MM.1S (cell line): ENCODE measurements around the gene GRAMD2A.
A peak's percentile ranks its signal among the peaks of the same experiment; 100 is the strongest.

Source experiments
- DNase-seq: peaks from one replicate; pipeline ENCODE4 v3.0.0-alpha.2; 2015
- H2AFZ ChIP-seq: fragments of 300-600 bp; sonication (generic); 2 replicates; pipeline ENCODE4 v1.6.0; 2016; ENCODE audit warnings: antibody characterized with exemption, low read length
- H3F3A ChIP-seq: fragments of 300-600 bp; sonication (generic); 2 replicates; pipeline ENCODE4 v1.6.1; 2016; ENCODE audit warnings: mild to moderate bottlenecking, antibody characterized with exemption, low read length, moderate library complexity, mixed read lengths; ENCODE audit not compliant: insufficient read depth
- H3K27ac ChIP-seq: fragments of 300-600 bp; sonication (generic); 2 replicates; pipeline ENCODE4 v1.5.1; 2016; ENCODE audit warnings: mild to moderate bottlenecking, low read length
- H3K27me3 ChIP-seq: fragments of 300-600 bp; sonication (generic); replicated peaks from 2 replicates; pipeline ENCODE4 v1.6.0; 2016; ENCODE audit warnings: low read length; ENCODE audit not compliant: insufficient read depth
- H3K36me3 ChIP-seq: fragments of 300-600 bp; sonication (generic); replicated peaks from 2 replicates; pipeline ENCODE4 v1.6.1; 2016; ENCODE audit warnings: mild to moderate bottlenecking, low read length, mixed read lengths; ENCODE audit not compliant: insufficient read depth
- H3K4me1 ChIP-seq: fragments of 300-600 bp; sonication (generic); 2 replicates; pipeline ENCODE4 v1.6.1; 2016; ENCODE audit warnings: low read length, mixed read lengths
- H3K4me2 ChIP-seq: fragments of 300-600 bp; sonication (generic); 2 replicates; pipeline ENCODE4 v1.6.0; 2016; ENCODE audit warnings: low read depth, low read length
- H3K4me3 ChIP-seq: fragments of 300-600 bp; sonication (generic); 2 replicates; pipeline ENCODE4 v1.5.1; 2016; ENCODE audit warnings: low read length, mixed read lengths
- H3K79me2 ChIP-seq: fragments of 300-600 bp; sonication (generic); 2 replicates; pipeline ENCODE4 v1.6.1; 2016; ENCODE audit warnings: mixed run types, low read length, mixed read lengths
- H3K9ac ChIP-seq: fragments of 300-600 bp; sonication (generic); 2 replicates; pipeline ENCODE4 v1.6.1; 2016; ENCODE audit warnings: low read length, mixed read lengths
- H3K9me2 ChIP-seq: fragments of 300-600 bp; sonication (generic); replicated peaks from 2 replicates; pipeline ENCODE4 v1.6.1; 2016; ENCODE audit warnings: mild to moderate bottlenecking, low read length, mixed read lengths; ENCODE audit not compliant: insufficient read depth
- H3K9me3 ChIP-seq: fragments of 300-600 bp; sonication (generic); replicated peaks from 2 replicates; pipeline ENCODE4 v1.6.1; 2016; ENCODE audit warnings: mild to moderate bottlenecking, low read length, mixed read lengths; ENCODE audit not compliant: insufficient read depth
- H4K20me1 ChIP-seq: fragments of 300-600 bp; sonication (generic); 2 replicates; pipeline ENCODE4 v1.6.1; 2016; ENCODE audit warnings: mild to moderate bottlenecking, low read length, moderate library complexity, mixed read lengths; ENCODE audit not compliant: insufficient read depth
- EZH2 ChIP-seq: fragments of 300-600 bp; sonication (generic); optimal IDR thresholded peaks from 2 replicates; pipeline ENCODE3; 2017; ENCODE audit warnings: low read depth, mild to moderate bottlenecking, antibody characterized with exemption, low read length, mixed read lengths
- EZH2phosphoT487 ChIP-seq: fragments of 300-600 bp; sonication (generic); IDR thresholded peaks from 2 replicates; pipeline ENCODE4 v1.6.1; 2018; ENCODE audit warnings: antibody characterized with exemption, low read length
- TF ChIP-seq, protein P1 (sequence below): fragments of 300-600 bp; sonication (generic); IDR thresholded peaks from 2 replicates; pipeline ENCODE4 v1.5.1; 2016; ENCODE audit warnings: antibody characterized with exemption, low read length, mixed read lengths

Gene GRAMD2A

DNA sequence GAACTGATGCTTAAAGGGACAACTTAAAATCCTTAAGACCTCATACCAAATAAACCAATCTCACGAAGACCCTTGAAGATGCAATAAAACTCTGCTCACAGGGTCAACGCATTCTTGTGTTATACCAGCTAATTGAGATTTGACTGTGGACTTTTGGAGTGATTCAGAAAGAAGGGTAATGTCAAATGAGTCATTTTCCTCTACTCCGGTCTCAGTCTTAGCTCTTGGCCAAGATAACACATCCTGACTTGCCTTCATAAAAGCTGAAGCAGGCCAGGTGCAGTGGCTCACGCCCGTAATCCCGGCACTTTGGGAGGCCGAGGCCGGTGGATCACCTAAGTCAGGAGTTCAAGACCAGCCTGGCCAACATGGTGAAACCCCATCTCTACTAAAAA is 29.6 kb upstream of the GRAMD2A start:
- DNase-seq = no peak
- Histone ChIP-seq H3K9me2 (no peaks in the 10 kb centered on the region), H4K20me1 (peaks cover 46% of the 10 kb centered on the region), H3K27me3 (no peaks in the 10 kb centered on the region), H3K36me3 (peaks cover 4% of the 10 kb centered on the region; the same call in 1 of the 2 replicates), H3K4me1 (peaks cover 25% of the 10 kb centered on the region), H3K4me3 (no peak overlapping the region), H3F3A (peaks cover 19% of the 10 kb centered on the region), H2AFZ (no peak overlapping the region), H3K9ac (no peak overlapping the region), H3K9me3 (no peaks in the 10 kb centered on the region), H3K27ac (no peak overlapping the region), H3K4me2 (peak overlapping the region; percentile 5), H3K79me2 (peaks cover 84% of the 10 kb centered on the region)
- TF ChIP-seq, protein P1, sequence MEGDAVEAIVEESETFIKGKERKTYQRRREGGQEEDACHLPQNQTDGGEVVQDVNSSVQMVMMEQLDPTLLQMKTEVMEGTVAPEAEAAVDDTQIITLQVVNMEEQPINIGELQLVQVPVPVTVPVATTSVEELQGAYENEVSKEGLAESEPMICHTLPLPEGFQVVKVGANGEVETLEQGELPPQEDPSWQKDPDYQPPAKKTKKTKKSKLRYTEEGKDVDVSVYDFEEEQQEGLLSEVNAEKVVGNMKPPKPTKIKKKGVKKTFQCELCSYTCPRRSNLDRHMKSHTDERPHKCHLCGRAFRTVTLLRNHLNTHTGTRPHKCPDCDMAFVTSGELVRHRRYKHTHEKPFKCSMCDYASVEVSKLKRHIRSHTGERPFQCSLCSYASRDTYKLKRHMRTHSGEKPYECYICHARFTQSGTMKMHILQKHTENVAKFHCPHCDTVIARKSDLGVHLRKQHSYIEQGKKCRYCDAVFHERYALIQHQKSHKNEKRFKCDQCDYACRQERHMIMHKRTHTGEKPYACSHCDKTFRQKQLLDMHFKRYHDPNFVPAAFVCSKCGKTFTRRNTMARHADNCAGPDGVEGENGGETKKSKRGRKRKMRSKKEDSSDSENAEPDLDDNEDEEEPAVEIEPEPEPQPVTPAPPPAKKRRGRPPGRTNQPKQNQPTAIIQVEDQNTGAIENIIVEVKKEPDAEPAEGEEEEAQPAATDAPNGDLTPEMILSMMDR = no peak
- TF ChIP-seq EZH2phosphoT487 = no peak

DNA sequence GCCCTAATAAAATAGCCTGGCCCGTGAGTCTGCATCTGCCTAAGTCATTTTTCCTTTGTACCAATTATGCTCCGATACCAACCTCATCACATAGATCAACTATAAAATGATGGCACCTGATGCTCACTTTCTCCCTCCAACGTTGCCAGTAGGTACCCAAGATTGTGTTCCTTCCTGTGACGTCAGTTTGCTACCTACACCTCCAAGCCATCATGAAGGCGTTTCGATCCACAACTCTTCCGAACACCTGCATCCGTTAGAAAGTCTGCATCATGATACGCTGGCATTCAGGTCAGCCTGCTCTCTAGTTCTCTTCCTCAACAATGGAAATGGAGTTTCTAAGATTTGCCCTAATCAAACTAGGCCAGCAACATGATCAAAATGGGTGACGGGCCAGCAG is 25.7 kb upstream of the GRAMD2A start:
- peaks cover 10% of the 10 kb centered on the region for H3K4me1 ChIP-seq

DNA sequence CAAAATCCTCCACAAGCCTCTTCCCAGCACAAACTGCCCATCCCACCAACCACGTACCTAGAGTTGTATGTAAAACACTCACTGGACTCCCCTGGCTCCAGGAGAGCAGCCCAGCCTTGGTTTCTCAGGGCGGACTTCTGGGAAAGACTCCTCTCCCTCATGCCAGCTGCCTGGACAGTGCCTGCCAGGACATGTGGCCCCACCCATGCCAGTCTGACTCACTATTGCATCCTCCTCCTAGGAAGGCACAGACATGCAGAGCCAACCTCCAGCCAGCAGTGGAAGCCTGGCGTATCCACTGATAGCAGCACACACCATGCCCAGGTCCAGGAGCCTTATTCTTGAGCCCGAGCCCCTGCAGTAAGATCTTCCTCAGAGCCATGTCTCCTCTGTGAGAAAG is 24.8 kb upstream of the GRAMD2A start:
- no peak overlapping the region for H3K27ac ChIP-seq
- no peaks in the 10 kb centered on the region for H3K27me3 ChIP-seq
- H3K79me2 ChIP-seq = peaks cover 90% of the 10 kb centered on the region
- H3K9me2 ChIP-seq = no peaks in the 10 kb centered on the region
- no peak overlapping the region for H3K4me2 ChIP-seq
- H3K36me3 ChIP-seq = peaks cover 18% of the 10 kb centered on the region; the same call in 1 of the 2 replicates
- no peak for DNase-seq
- H4K20me1 ChIP-seq = peaks cover 70% of the 10 kb centered on the region
- TF ChIP-seq EZH2 = no peak
- TF ChIP-seq, protein P1 = no peak
- TF ChIP-seq EZH2phosphoT487 = no peak
- no peaks in the 10 kb centered on the region for H3K9me3 ChIP-seq
- no peaks in the 10 kb centered on the region; the same call in 1 of the 2 replicates for H3F3A ChIP-seq
- H3K9ac ChIP-seq = no peak overlapping the region
- H3K4me1 ChIP-seq = peaks cover 6% of the 10 kb centered on the region
- H3K4me3 ChIP-seq = no peak overlapping the region
- H2AFZ ChIP-seq = no peak overlapping the region

More for the DNA sequence above, 25.7 kb upstream of the GRAMD2A start:
- Histone ChIP-seq H3K9ac (no peak overlapping the region), H3K9me3 (no peaks in the 10 kb centered on the region), H3K4me2 (no peak overlapping the region), H3K27me3 (no peaks in the 10 kb centered on the region), H3K4me3 (no peak overlapping the region), H3F3A (peaks cover 3% of the 10 kb centered on the region; the same call in 1 of the 2 replicates), H3K27ac (no peak overlapping the region), H3K36me3 (peaks cover 14% of the 10 kb centered on the region; the same call in 1 of the 2 replicates), H3K9me2 (no peaks in the 10 kb centered on the region), H4K20me1 (peaks cover 70% of the 10 kb centered on the region), H2AFZ (no peak overlapping the region), H3K79me2 (peaks cover 95% of the 10 kb centered on the region)
- TF ChIP-seq EZH2phosphoT487 = no peak
- TF ChIP-seq EZH2 = no peak
- TF ChIP-seq, protein P1 = no peak
- DNase-seq = no peak
